Measurements from ENCODE around the gene BCAS3. TPM values are rescaled to one million over a fixed set of nuclear protein-coding genes. Genes with fewer than 3 reads are reported as not detected.
"Not testable (repeated sequence)": the region's sequence is repeated elsewhere in the genome, so short reads cannot be mapped to it uniquely, and the experiment has no call there.

BCAS3 gene
- total RNA-seq, 1 donor from 2014 or later: 30.5 TPM

DNA sequence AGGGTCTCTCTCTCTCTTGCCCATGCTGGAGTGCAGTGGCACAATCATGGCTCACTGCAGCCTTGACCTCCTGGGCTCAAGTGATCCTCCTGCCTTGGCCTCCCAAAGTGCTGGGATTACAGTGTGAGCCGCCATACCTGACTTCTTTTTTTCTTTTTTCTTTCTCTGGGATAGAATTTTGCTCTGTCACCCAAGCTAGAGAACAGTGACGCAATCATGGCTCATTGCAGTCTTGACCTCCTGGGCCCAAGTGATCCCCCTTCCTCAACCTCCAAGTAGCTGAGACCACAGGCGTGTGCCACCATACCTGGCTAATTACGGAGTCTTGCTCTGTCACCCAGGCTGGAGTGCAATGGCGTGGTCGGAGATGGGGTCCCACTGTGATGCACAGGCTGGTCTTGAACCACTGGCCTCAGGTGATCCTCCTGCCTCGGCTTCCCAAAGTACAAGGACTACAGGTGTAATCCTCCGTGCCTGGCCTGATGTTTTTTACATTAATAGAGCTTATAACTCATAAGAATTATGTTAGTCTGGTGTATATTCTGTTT lies 76.5 kb downstream of the BCAS3 start:
- peaks cover 7% of the 10 kb centered on the region for H3K4me1 Mint-ChIP-seq
- DNase-seq (ENCODE audit: low read depth, low spot score): no peak
- H3K27me3 Mint-ChIP-seq (ENCODE audit: low read depth): no peaks in the 10 kb centered on the region
- H3K9me3 Mint-ChIP-seq: peaks cover 5% of the 10 kb centered on the region
- H3K36me3 Mint-ChIP-seq (ENCODE audit: low read depth): peaks cover 4% of the 10 kb centered on the region
- TF ChIP-seq, protein P1, sequence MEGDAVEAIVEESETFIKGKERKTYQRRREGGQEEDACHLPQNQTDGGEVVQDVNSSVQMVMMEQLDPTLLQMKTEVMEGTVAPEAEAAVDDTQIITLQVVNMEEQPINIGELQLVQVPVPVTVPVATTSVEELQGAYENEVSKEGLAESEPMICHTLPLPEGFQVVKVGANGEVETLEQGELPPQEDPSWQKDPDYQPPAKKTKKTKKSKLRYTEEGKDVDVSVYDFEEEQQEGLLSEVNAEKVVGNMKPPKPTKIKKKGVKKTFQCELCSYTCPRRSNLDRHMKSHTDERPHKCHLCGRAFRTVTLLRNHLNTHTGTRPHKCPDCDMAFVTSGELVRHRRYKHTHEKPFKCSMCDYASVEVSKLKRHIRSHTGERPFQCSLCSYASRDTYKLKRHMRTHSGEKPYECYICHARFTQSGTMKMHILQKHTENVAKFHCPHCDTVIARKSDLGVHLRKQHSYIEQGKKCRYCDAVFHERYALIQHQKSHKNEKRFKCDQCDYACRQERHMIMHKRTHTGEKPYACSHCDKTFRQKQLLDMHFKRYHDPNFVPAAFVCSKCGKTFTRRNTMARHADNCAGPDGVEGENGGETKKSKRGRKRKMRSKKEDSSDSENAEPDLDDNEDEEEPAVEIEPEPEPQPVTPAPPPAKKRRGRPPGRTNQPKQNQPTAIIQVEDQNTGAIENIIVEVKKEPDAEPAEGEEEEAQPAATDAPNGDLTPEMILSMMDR (conservative IDR thresholded peaks at IDR 0.05): no peak
- no peak overlapping the region for H3K4me3 Mint-ChIP-seq
- H3K27ac Mint-ChIP-seq (ENCODE audit: unreplicated experiment): peak overlapping the region; percentile 57

DNA sequence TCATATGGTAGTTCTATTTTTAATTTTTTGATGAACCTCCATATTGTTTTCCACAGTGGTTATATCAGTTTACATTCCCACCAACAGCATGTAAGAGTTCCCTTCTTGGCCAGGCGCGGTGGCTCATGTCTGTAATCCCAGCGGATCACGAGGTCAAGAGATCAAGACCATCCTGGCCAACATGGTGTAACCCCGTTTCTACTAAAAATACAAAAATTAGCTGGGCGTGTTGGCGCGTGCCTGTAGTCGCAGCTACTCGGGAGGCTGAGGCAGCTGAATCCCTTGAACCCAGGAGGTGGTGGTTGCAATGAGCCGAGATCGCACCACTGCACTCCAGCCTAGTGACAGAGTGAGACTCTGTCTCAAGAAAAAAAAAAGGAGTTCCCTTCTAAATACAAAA lies 79.1 kb downstream of the BCAS3 start:
- not testable (repeated sequence) for H3K27ac Mint-ChIP-seq (ENCODE audit: unreplicated experiment); H3K9me3 Mint-ChIP-seq; H3K36me3 Mint-ChIP-seq (ENCODE audit: low read depth); DNase-seq (ENCODE audit: low read depth, low spot score); H3K4me3 Mint-ChIP-seq; H3K27me3 Mint-ChIP-seq (ENCODE audit: low read depth); H3K4me1 Mint-ChIP-seq

DNA sequence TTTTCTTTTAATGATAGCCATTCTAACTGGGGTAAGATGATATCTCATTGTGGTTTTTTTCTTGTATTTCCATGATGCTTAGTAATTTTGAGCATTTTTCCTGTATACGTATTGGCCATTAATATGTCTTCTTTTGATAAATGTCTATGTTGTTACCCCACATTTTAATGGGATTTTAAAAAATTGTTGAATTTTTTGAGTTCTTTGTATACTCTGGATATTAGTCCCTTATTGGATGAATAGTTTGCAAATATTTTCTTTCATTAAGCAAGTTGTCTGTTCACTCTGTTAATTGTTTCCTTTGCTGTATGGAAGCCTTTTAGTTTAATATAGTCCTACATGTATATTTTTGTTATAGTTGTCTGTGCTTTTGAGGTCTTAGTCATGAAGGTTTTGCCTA lies 79.8 kb downstream of the BCAS3 start:
- no peak for DNase-seq (ENCODE audit: low read depth, low spot score)
- Mint-ChIP-seq H3K36me3 (ENCODE audit: low read depth) (peaks cover 11% of the 10 kb centered on the region), H3K4me1 (no peaks in the 10 kb centered on the region), H3K27ac (ENCODE audit: unreplicated experiment) (no peak overlapping the region), H3K27me3 (ENCODE audit: low read depth) (no peaks in the 10 kb centered on the region), H3K9me3 (peaks cover 4% of the 10 kb centered on the region), H3K4me3 (no peak overlapping the region)
- TF ChIP-seq, protein P1 (conservative IDR thresholded peaks at IDR 0.05): no peak

DNA sequence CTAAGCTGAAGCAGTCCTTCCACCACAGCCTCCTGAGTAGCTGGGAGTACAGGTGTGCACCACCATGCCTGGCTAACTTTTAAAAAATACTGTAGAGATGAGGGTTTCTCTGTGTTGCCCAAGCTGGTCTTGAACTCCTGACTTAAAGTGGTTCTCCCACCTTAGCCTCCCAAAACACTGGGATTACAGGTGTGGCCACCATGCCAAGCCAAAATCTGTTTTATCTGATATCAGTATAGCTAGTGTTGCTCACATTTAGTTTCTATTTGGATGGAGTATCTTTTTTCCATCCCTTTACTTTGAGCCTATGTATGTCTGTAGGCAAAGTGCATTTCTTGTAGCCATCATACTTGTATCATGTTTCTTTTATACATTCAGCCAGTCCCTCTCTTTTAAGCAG lies 82.1 kb downstream of the BCAS3 start:
- Mint-ChIP-seq H3K9me3 (peaks cover 7% of the 10 kb centered on the region), H3K27me3 (ENCODE audit: low read depth) (no peaks in the 10 kb centered on the region), H3K27ac (ENCODE audit: unreplicated experiment) (no peak overlapping the region), H3K4me1 (no peaks in the 10 kb centered on the region), H3K36me3 (ENCODE audit: low read depth) (peaks cover 21% of the 10 kb centered on the region), H3K4me3 (no peak overlapping the region)
- no peak for DNase-seq (ENCODE audit: low read depth, low spot score)
- TF ChIP-seq, protein P1 (conservative IDR thresholded peaks at IDR 0.05): no peak

DNA sequence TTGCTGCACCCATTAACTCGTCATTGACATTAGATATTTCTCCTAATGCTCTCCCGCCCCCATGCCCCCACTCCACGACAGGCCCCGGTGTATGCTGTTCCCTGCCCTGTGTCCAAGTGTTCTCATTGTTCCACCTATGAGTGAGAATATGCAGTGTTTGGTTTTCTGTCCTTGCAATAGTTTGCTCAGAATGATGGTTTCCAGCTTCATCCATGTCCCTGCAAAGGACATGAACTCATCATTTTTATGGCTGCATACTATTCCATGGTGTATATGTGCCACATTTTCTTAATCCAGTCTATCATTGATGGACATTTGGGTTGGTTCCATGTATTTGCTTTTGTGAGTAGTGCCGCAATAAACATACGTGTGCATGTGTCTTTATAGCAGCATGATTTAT lies 83.7 kb downstream of the BCAS3 start:
- H3K9me3 Mint-ChIP-seq; H3K27ac Mint-ChIP-seq (ENCODE audit: unreplicated experiment); H3K4me1 Mint-ChIP-seq; H3K4me3 Mint-ChIP-seq; DNase-seq (ENCODE audit: low read depth, low spot score); H3K27me3 Mint-ChIP-seq (ENCODE audit: low read depth): not testable (repeated sequence)
- peaks cover 26% of the 10 kb centered on the region for H3K36me3 Mint-ChIP-seq (ENCODE audit: low read depth)

DNA sequence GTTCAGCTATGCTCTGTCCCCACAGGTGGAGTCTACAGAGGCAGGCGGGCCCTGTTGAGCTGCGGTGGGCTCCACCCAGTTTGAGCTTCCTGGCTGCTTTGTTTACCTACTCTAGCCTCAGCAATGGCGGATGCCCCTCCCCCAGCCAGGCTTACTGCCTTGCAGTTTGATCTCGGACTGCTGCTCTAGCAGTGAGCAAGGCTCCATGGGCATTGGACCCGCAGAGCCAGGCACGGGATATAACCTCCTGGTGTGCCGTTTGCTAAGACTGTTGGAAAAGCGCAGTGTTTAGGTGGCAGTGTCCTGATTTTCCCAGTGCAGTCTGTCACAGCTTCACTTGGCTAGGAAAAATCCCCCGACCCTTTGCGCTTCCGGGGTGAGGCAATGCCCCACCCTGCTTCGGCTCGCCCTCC lies 89.1 kb downstream of the BCAS3 start:
- peaks cover 23% of the 10 kb centered on the region for H3K36me3 Mint-ChIP-seq (ENCODE audit: low read depth)
- H3K9me3 Mint-ChIP-seq: peaks cover 7% of the 10 kb centered on the region
- peaks cover 3% of the 10 kb centered on the region for H3K4me1 Mint-ChIP-seq
- H3K27ac Mint-ChIP-seq (ENCODE audit: unreplicated experiment): no peak overlapping the region
- H3K4me3 Mint-ChIP-seq: no peak overlapping the region
- no peak for DNase-seq (ENCODE audit: low read depth, low spot score)
- no peaks in the 10 kb centered on the region for H3K27me3 Mint-ChIP-seq (ENCODE audit: low read depth)
- TF ChIP-seq, protein P1 (conservative IDR thresholded peaks at IDR 0.05): no peak
